ENCODE measurements around the gene ISLR. TPM values are rescaled to one million over a fixed set of nuclear protein-coding genes. Genes with fewer than 3 reads are reported as not detected.

ISLR gene
- total and polyA plus RNA-seq, 7 donors = 0.69 to 186 (median 71.4) TPM

GRCh38 chr15:74133694-74134386 lies 39.7 kb upstream of the ISLR start:
- WGBS, 2 donors = 10 to 25% methylated on average over 71 of the region's 71 CpGs
- peaks cover 67 to 100% (median 93%) of the 10 kb centered on the region in 3 donors for H3K27me3 ChIP-seq

GRCh38 chr15:74134387-74135027 lies 39.0 kb upstream of the ISLR start:
- intact Hi-C loops (cut with DNase I) = loop anchor here (10.0 kb wide), 1 partner anchor 160 kb away; no protein-coding TSS in a partner anchor
- peak; percentile 73 for DNase-seq
- no peak overlapping the region for H3K4me3 ChIP-seq
- H3K27me3 ChIP-seq = peaks cover 62 to 100% (median 91%) of the 10 kb centered on the region in 3 donors
- no peak overlapping the region for H3K27ac ChIP-seq
- H3K4me1 ChIP-seq = peaks cover 0 to 64% (median 52%) of the 10 kb centered on the region in 4 donors
- H3K9me3 ChIP-seq = no peaks in the 10 kb centered on the region
- TF ChIP-seq POLR2AphosphoS5 (IDR thresholded peaks at IDR 0.05) (no peak), CTCF (IDR thresholded peaks at IDR 0.05) (peak in 3 of 4 experiments; percentile 11 to 41 (median 35)), POLR2A (IDR thresholded peaks at IDR 0.05) (no peak), EP300 (IDR thresholded peaks at IDR 0.05) (no peak)
- no peaks in the 10 kb centered on the region for H3K36me3 ChIP-seq
- 11 to 12% methylated on average over 53 of the region's 53 CpGs for WGBS, 2 donors

More at GRCh38 chr15:74133694-74134386, 39.7 kb upstream of the ISLR start:
- intact Hi-C loops (cut with DNase I) = loop anchor here (10.0 kb wide), 1 partner anchor 159 kb away; no protein-coding TSS in a partner anchor
- TF ChIP-seq CTCF (IDR thresholded peaks at IDR 0.05) (no peak), POLR2AphosphoS5 (IDR thresholded peaks at IDR 0.05) (no peak), POLR2A (IDR thresholded peaks at IDR 0.05) (no peak), EP300 (IDR thresholded peaks at IDR 0.05) (no peak)
- DNase-seq = no peak
- Histone ChIP-seq H3K27ac (no peak overlapping the region), H3K4me1 (peaks cover 0 to 71% (median 58%) of the 10 kb centered on the region in 4 donors), H3K4me3 (no peak overlapping the region), H3K36me3 (no peaks in the 10 kb centered on the region), H3K9me3 (no peaks in the 10 kb centered on the region)

- Histone ChIP-seq H3K36me3 (no peaks in the 10 kb centered on the region), H3K27me3 (peaks cover 56 to 98% (median 85%) of the 10 kb centered on the region in 3 donors), H3K4me1 (peaks cover 0 to 58% (median 46%) of the 10 kb centered on the region in 4 donors), H3K9me3 (no peaks in the 10 kb centered on the region), H3K4me3 (no peak overlapping the region), H3K27ac (peak overlapping the region in 2 of 4 donors; percentile 66 to 68)
- DNase-seq = no peak
- TF ChIP-seq POLR2AphosphoS5 (IDR thresholded peaks at IDR 0.05) = no peak
- TF ChIP-seq EP300 (IDR thresholded peaks at IDR 0.05) = no peak
- no peak for TF ChIP-seq CTCF (IDR thresholded peaks at IDR 0.05)
- TF ChIP-seq POLR2A (IDR thresholded peaks at IDR 0.05) = no peak
- WGBS, 2 donors = 13 to 18% methylated on average over 27 of the region's 27 CpGs
- intact Hi-C loops (cut with DNase I) = loop anchor here (10.0 kb wide), 1 partner anchor 160 kb away; no protein-coding TSS in a partner anchor
Measured at GRCh38 chr15:74135041-74135565, 38.4 kb upstream of the ISLR start.

GRCh38 chr15:74136540-74136813 lies 37.0 kb upstream of the ISLR start:
- no peaks in the 10 kb centered on the region for H3K36me3 ChIP-seq
- intact Hi-C loops (cut with DNase I) = loop anchor here (2.0 to 10.0 kb wide), 2 partner anchors 38 to 162 kb away; no protein-coding TSS in a partner anchor
- no peaks in the 10 kb centered on the region for H3K9me3 ChIP-seq
- peak overlapping the region; percentile 51 to 68 (median 62) for H3K27ac ChIP-seq
- no peak for DNase-seq
- 3 to 5% methylated on average over 26 of the region's 26 CpGs for WGBS, 2 donors
- H3K4me3 ChIP-seq = peak overlapping the region; percentile 17 to 55 (median 48)
- H3K27me3 ChIP-seq = peaks cover 43 to 91% (median 71%) of the 10 kb centered on the region in 3 donors
- H3K4me1 ChIP-seq = peaks cover 0 to 50% (median 37%) of the 10 kb centered on the region in 4 donors
- no peak for TF ChIP-seq POLR2A (IDR thresholded peaks at IDR 0.05)
- no peak for TF ChIP-seq CTCF (IDR thresholded peaks at IDR 0.05)
- no peak for TF ChIP-seq EP300 (IDR thresholded peaks at IDR 0.05)
- TF ChIP-seq POLR2AphosphoS5 (IDR thresholded peaks at IDR 0.05) = no peak

Data from sigmoid colon (tissue), 7 donors.